ENCODE data around the gene GJD3.

GJD3 gene

DNA sequence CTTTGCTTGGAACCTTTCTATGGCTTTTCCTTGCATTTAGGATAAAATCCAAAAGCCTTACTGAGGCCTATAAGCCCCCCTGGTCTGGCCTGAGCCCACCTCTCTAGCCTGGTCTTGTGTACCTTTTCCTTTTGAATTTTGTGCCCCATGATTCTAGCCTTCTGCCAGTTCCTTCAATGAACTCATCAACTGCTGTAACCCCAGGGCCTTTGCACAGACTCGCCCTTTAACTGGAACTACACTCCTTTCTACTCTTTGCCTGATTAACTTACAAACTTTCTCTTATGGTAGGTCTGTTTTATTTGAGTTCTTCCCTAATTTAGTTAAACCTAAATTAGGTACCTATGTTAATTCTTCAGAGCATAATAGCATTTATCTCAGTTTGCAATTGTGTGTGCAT lies 24.2 kb downstream of the GJD3 start:
- DNase-seq = no peak

DNA sequence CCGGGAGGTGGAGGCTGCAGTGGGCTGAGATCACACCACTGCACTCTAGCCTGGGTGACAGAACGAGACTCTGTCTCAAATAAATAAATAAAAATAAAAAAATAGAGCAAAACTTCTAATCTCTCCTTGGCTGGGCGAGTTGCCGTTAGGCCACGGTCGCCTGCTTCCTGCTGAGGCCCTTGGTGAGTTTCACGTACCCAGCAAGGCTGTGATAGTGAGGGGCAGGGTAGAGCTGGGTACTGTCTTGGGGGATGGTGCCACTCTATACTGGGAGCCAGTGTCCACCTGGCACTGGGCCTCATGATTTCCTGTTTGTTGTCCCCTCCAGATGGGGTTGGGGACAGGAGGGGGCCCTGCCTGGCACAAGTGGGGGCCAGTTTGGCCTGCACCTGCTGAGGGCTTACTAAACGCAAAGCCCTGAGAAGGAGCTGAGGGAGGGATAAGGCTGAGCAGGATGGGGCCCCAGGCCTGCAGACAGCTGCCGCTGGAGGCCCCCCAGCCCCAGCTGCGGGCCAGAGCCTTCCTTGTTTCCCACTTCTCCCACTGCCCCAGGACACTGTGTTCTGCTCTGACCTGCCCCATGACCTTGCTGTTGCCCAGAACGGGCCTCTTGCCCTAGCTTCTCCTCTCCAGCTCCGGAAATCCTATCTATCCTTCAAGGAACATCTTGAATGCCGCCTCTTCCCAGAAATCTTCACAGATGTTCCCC lies 25.4 kb downstream of the GJD3 start:
- DNase-seq = no peak

DNA sequence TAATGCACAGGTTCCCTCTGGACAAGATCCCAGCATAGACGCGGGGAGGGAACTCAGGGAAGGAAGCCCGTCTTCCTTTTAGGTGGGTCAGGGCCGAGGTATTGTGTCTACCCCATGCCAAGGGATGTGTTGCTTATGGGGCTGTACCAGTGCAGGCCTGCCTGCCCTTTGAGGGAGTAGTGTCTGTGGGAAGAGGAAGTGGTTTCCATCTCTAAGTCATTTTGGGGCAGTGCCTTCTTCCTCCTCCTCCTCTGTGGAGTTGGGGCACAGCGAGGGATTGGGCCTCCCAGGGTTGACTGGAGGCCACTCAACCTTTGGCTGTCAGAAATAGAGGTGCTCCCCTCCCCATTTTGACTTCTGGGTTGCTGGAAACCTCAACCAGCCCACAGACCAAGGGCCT lies 26.5 kb downstream of the GJD3 start:
- no peak for DNase-seq

DNA sequence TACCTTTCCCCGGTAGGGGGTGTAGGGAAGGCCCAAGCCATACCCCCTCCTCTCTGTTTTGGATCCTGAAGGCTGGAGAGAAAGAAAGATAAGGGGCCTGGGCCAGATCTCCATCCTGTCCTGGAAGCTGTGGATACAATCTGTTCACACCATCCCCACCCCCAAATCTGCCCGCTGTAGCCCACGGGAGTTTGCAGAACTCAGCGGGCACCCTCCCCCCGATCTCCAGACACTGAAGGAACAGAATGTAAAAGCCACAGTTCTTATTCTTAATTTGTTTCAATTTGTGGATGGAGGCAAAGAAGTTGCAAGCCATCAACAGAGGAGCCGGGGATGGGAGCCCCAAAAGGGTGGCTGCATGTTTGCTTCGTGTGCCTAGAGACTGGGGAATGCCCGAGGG lies 27.2 kb downstream of the GJD3 start:
- no peak for DNase-seq

DNA sequence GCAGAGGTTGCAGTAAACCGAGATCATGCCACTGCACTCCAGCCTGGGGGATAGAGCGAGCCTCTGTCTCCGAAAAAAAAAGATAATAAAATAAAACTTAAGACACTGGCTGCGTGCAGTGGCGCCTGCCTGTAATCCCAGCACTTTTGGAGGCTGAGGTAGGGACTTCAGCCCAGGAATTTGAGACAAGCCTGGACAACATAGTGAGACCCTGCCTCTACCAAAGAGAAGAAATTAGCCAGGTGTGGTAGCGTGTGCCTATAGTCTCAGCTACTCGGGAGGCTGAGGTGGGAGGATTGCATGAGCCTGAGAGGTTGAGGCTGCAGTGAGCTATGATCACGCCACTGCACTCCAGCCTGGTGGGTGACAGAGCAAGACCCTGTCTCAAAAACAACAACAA lies 28.9 kb downstream of the GJD3 start:
- no peak for DNase-seq

DNA sequence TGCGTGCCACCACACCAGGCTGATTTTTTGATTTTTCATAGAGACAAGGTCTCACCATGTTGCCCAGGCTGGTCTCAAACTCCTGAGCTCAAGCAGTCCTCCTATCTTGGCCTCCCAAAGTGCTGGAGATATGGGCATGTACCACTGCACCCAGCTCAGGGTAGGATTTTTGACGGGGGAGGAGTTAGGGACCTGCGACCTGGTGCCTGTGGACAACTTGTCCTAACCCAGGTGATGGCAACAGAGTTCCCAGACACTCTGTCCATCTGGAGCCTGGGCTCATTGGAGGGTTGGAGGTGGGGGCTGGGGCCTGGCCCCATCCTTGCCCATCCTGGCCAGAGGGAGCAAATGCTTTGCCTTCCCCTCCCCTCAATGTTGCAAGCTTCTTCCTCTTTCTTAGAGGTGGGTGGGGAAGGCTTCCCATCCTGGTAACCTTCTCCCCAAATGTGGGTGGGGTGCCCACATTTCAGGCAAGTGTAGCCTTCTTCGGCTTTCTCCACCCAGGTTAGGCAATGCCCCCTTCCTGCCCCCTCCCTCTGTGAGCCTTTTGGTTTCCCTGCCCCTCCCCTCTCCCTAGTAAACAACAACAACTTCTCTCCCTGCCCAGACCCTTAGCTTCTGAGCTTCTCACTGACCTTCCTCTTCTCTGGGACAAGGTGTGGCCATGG lies 30.6 kb downstream of the GJD3 start:
- no peak for DNase-seq

DNA sequence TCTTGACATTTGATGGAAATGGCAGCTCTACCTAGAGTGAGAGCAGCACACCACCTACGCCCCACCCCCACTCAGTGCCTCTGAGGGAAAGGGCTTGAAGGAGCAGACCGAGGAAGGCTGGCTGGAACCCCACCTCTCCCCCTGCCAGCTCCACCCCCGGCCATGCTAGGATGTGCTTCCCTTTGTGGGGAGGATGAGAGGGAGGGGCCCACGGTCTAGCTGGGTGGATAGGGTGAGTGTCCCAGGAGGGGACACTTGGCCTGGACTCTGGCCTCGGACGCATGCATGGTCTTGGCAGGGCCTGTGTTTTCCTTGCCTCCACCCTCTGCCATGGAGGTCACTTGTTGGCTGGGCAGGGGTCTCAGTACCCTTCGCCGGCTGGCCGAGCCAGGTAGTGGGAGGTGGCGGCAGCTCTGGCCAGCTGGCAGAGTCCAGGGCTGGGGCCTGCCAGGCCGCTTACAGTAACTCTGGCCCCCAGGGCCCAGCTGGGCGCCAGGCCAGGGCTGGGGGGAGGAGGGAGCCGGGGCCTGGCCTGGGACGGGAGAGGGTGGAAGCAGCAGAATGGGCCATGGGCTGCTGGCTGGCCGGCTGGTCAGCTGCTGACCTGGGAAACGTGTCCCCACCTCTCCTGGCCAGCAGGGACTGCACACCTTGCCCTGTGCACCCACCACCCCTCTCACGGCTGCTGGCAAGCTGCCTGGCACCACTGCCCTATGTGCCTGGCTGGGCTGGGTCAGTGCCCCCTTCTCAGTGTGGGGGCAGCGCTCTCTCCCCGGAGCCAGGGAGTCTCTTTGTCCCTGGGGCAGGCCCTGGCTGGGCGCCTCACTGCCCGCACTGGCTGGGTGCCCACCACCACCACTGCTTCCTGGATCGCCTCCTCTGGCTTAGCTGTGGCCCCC lies 32.5 kb downstream of the GJD3 start:
- no peak for DNase-seq

DNA sequence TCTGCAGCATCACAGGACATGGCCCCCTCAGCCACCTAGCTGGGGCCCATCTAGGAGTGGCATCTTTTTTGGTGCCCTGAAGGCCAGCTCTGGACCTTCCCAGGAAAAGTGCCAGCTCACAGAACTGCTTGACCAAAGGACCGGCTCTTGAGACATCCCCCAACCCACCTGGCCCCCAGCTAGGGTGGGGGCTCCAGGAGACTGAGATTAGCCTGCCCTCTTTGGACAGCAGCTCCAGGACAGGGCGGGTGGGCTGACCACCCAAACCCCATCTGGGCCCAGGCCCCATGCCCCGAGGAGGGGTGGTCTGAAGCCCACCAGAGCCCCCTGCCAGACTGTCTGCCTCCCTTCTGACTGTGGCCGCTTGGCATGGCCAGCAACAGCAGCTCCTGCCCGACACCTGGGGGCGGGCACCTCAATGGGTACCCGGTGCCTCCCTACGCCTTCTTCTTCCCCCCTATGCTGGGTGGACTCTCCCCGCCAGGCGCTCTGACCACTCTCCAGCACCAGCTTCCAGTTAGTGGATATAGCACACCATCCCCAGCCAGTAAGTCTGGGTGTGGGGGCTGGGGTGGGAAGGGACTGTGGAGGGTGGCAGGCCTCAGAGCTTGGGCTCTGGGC lies 33.6 kb downstream of the GJD3 start:
- DNase-seq = no peak

DNA sequence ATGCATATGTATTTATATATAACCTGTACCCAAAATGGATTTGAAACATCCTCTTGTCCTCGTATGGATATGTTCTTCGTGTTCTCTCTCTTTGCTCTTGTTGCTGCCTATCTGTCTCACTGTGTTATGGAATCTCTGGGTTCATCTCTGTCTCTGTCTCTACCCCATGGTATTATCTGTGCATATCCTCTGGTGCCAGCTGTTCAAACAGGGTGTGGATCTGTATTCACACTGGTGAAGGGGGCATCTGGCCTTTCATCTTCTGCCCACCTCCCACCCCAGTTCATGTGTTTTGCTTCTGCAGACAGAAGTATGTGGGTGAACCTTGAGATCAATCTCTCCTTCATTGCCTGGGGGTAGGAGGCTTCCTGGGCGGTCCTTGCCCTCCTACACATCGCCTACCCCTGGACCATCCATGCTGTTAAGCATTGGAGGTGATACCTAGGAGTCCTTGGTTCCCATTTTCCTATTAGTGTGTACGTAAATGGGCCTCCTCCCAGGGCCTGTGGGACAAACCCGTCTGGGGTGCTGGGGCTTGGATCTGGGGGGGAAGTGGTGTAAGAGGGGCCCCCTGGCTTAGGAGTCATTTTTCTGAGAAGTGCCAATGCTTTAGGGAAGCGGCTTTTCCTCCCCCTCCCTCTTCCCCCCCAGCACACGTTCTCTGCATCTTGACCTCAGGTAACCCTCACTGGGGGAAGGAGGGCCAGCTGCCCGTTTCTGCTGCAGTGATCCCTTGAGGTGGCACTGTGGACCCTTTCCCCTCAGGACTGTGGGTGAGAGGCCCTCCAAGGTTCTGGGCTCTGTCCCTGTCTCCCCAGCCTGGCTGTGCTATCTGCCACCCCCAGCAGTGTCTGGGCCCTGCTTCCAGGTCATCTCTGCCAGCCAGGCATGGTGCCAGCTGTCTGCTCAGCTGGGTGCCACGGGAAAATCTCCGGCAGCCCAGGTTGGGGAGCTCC lies 34.4 kb downstream of the GJD3 start:
- DNase-seq = no peak

DNA sequence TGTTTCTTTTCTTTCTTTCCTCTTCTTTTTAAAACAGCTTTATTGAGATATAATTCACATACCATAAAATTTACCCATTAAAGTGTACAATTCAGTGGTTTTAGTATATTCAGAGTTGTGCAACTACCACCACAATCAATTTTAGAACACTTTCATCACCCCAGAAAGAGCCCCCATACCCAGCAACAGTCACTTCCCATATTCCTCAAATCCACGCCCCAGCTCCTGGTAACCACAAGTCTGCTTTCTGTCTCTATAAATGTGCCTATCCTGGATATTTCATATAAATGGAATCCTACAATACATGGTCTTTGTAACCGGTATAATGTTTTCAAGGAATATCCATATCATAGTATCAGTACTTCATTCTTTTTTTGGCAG lies 36.2 kb downstream of the GJD3 start:
- DNase-seq = no peak

DNA sequence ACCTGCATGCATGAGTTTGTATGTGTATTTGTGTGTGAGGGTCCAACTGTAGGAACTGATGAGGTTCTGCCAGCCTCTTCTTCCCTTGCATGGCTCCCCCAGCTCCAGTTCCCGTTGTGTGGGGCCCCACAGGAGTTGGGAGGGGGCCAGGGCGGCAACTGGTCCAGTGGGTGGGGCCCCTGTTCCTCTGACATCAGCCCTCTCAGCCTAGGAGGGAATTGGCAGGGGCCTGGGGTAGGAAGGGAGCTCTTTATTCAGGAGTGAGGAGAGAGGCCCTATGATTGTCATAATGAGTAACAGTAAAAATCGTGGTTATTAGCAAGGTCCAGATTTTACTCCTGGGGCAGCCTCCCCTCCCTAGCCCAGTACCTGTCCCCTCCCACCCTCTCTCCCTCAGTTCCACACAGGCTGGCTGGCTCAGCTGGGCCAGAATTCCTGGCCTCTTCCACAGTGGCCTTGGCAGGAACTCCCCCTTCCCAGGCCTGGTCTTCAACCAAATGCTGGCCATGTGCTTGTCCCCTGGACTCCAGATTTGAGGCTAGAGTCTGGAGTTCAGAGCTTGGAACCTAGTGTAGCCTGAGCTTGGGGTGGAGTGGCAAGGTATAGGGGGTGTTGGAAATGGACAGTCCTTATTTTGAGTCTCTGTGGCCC lies 36.7 kb downstream of the GJD3 start:
- no peak for DNase-seq

DNA sequence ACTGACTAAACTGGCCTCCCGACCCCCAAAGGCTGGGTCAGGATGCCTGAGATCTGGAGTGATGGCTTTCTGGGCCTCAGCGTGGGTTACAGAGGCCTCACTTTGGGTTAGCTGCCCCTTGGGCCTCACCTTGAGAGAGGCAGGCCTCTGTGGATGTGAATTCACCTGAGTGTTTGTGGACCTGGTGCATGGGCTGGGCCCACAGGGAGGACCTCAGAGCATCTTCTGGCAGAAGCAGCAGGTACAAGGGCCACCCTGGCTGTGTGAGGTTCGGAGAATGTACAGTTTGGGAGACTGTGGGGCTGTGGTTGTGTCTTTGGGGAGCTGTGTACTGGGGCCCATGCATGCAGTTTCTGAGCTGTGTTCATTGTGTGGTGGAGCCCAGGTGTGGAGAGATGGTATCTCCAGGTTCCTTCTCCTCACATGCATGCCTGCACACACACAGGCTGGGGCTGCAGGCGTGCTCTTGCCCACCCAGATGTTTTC lies 37.2 kb downstream of the GJD3 start:
- no peak for DNase-seq

DNA sequence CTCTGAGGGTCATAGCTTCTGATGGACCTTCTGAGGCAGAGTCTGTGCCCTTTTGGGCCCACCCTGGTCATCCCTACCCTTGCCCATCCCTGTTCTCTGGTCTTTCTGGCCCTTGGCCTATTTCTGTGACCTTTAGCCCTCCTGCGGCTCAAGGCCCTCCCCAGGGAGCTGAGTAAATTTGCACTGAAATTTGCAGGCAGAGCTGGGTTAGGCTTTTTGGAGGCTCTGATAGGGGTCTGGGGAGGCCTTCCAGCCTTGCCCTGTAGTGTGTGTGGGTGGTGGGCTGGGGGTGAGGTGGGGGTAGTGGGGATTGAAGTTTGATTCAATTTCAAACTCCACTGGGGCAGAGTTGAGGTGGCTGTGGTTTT lies 37.7 kb downstream of the GJD3 start:
- DNase-seq = no peak

DNA sequence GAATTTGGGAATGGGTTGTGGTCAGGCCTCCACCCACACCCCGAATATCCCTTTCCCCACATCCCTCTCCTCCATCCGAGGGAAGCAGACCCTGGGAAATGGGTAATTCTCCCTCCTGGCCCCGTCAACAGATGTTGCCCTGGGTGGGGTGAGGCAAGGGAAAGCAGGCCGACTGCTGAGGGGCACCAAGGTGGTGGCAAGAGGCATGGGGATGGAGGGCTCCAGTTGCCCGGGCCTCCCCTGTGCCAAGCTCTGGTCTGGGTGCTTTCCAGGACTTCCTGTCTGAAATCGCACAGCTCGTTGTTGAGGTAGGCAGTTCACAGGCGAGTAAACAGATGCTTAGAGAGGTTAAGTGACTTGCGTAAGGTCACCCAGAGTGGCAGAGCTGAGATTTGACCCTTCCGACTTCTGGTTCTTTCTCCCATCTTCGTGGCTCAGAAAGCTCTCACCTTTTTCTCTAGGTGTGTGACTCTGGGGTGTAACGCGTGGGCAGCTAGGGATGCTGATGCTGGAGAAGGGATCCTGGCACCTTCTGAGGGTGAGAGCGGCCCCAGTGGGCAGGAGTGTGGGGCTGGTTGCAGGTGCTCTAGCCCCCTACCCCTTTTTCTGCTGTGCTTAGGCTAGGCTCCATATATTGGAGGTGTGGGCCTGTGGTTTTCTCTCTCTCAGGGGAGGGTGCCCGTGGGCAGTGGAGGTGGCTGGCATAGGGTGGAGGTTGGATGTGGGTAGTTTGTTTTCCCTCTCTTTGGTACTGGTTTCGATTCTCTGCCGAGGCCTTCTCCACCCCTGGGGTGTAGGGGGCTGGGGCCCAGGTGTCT lies 38.3 kb downstream of the GJD3 start:
- DNase-seq = no peak

DNA sequence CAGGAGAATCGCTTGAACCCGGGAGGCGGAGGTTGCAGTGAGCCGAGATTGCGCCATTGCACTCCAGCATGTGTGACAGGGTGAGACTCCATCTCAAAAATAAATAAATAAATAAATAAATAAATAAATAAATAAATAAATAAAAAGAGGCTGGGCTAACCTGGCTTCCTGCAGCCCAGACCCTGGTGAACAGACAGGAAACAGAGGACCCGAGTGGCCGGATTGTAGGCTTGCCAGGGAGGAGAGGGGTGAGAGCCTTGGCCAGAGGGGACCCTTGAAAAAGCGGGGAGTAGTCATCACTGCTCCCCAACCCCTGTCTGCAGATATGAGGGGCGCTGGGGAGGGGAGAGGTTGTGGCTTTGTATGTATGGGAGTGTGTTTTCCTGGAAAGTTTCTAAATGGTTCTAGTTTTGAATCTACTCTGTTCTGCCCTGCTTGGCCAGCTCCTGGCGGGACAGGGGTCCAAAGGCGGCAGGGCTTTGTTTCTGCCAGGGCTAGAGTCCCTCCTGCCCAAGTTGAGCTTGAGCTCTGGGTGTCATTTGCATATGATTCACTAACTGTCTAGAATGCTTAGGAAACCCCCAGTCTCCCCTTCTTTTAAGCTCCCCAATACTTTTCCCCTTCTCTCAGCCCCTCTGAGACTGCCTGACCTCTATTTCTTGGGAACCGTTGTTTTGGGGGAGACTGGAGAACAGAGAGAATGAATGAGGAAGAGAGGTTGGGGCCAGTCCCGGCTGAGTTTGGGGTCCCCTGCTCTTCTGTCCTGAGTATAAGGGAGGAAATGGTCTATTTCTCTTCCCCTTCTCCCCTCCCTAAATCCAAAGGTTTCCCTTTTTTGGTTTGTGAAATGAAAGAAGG lies 39.2 kb downstream of the GJD3 start:
- no peak for DNase-seq

DNA sequence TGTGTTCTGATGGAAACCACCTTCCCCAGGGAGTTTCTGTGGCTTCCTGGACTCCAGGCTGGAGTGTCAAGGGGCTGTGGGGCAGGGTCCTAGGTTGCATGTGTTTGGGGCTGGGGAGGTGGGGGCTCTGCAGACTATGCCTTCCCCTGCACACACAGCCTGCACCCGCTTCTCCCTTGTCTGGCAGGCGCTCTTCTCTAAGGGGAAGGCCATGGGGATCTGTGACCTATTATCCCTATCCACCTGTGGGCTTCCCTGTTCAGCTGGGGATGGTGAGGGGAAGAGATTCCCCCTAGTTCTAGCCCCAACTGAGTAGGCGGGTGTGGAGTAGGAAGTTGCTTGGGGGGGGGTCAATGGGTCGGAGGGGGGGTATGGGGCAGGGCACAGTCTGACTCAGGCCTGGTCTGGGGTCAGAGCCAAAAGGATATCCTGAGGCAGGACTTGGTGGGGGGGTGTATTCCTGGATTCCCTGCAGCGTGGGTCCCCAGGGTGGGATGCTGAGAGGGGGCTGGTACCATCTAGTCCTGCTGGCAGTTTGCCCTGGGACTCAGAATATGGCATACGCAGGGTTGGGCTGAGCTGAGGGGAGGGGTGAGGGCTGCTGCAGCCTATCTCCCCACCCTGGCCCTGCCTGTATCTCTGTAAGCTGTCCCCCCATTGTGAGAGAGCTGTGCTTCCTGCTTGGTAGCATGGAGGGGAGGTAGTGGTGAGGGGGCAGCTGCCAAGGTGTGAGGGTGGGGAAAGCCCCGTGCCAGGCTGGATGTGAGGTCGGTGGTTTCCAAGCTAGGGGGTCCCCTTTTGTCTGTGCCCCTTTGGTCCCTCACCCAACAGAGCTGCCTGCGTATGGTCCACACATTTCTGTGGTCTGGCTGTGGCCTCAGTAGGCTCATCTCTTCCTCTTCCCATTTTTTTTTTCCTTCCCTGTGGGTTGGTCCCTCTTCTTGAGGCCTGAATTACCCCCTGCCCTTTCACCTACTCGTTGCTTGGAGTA lies 40.9 kb downstream of the GJD3 start:
- DNase-seq = peak; percentile 56

DNA sequence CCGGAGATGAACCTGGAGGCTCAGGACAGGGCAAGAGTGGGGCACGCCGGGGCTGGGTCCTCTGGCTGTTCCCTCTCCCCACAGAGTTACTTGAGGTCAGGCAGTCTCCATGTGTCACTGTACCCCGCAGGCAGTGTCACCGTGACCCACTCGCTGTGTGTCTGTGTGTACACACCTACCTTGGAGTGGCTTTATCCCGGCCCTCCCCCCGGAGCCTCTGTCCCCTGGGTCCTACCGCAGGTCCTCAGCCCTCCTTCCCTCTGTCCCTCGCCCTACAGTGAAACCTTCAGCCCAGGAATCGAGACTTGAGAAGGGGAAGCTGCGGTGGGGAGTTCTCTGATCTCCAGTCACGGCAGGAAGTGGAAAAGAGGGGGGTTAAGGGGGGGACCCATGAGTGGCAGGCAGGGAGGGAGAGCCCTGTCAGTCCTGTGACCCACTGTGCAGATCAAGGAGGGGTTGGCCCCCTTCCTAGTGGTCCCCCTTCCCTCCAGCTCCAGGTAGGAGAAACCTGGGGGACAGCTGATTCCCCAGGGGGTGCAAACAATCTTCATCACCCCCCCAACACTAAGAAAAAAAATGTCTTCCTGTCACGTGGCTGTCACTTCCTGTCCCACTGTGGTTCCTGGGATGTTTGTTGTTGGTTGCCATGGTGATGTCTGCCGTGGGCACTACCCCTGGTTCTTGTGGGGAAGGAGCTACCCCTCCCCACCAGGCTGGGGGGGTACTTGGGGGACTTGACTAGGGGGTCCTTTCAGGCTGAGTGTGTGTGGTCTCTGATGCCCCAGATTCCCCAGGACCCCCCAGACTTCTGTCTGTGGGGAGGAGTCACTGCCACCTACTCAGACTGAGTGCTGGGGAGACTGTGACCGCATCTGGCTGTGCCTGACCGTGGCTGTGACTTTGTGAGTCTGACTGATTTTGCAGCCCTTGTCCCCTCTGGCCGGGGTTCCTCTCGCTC lies 41.9 kb downstream of the GJD3 start:
- peak; percentile 64 for DNase-seq
